Upper lobe of left lung (tissue), 4 donors: ENCODE data around the gene PTPRQ.

Experiments used
- POLR2A ChIP-seq, 4 donors: fragments of 450-650 bp; IDR thresholded peaks; one replicate each; pipeline ENCODE4 v1.5.1; 2016 to 2017; ENCODE audit warnings: antibody characterized with exemption in 4 of 4, mild to moderate bottlenecking in 2 of 4
- POLR2AphosphoS5 ChIP-seq, 2 donors: sonication (generic); formaldehyde crosslinking; IDR thresholded peaks; one replicate each; pipeline ENCODE4 v1.5.1; 2017; ENCODE audit warnings: antibody characterized with exemption in 2 of 2
- TF ChIP-seq, protein P1 (sequence below), 6 experiments: fragments of 450-650 bp in 4 of 6; fragments of 200-600 bp in 2 of 6; sonication (generic) in 2 of 6; IDR thresholded peaks; one replicate each; pipeline ENCODE4 v1.5.1; 2016 to 2019; ENCODE audit warnings: antibody characterized with exemption in 6 of 6

DNA sequence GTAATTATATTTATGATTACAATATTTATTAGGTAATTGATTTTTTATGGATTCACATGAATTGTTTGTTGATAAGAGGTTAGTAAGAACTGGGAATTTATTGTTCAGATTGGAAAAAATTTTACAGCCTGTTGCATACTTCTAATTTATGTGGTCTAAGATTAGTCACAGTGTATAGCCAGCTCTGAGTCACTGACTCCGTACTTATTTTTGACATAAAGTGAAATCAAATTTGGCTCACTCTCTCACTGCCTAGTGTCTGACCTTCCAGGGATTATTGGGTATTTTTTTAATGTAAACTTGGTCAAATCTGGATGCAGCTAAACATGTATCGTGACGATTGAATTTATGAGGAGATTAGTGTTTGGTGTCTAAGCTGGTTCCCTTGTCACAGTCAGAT is 109.3 kb downstream of the PTPRQ start:
- no peak for TF ChIP-seq POLR2AphosphoS5 (IDR thresholded peaks at IDR 0.05)
- TF ChIP-seq POLR2A (IDR thresholded peaks at IDR 0.05) = no peak
- TF ChIP-seq, protein P1, sequence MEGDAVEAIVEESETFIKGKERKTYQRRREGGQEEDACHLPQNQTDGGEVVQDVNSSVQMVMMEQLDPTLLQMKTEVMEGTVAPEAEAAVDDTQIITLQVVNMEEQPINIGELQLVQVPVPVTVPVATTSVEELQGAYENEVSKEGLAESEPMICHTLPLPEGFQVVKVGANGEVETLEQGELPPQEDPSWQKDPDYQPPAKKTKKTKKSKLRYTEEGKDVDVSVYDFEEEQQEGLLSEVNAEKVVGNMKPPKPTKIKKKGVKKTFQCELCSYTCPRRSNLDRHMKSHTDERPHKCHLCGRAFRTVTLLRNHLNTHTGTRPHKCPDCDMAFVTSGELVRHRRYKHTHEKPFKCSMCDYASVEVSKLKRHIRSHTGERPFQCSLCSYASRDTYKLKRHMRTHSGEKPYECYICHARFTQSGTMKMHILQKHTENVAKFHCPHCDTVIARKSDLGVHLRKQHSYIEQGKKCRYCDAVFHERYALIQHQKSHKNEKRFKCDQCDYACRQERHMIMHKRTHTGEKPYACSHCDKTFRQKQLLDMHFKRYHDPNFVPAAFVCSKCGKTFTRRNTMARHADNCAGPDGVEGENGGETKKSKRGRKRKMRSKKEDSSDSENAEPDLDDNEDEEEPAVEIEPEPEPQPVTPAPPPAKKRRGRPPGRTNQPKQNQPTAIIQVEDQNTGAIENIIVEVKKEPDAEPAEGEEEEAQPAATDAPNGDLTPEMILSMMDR (IDR thresholded peaks at IDR 0.05) = no peak
